Activated CD4-positive, CD25-positive, alpha-beta regulatory T cell treated with anti-CD3 and anti-CD28 coated beads, Interleukin-2, amount 50 U/mL, for 16 hours (primary cell): Measurements from ENCODE around the gene P2RY6.

Experiments
- DNase-seq: peaks from one replicate; pipeline ENCODE4 v3.0.0-alpha.2; 2020; ENCODE audit warnings: low read depth, low spot score

The P2RY6 gene

DNA sequence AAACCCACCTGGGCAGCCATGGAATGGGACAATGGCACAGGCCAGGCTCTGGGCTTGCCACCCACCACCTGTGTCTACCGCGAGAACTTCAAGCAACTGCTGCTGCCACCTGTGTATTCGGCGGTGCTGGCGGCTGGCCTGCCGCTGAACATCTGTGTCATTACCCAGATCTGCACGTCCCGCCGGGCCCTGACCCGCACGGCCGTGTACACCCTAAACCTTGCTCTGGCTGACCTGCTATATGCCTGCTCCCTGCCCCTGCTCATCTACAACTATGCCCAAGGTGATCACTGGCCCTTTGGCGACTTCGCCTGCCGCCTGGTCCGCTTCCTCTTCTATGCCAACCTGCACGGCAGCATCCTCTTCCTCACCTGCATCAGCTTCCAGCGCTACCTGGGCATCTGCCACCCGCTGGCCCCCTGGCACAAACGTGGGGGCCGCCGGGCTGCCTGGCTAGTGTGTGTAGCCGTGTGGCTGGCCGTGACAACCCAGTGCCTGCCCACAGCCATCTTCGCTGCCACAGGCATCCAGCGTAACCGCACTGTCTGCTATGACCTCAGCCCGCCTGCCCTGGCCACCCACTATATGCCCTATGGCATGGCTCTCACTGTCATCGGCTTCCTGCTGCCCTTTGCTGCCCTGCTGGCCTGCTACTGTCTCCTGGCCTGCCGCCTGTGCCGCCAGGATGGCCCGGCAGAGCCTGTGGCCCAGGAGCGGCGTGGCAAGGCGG is 24.5 kb downstream of the P2RY6 start:
- DNase-seq = no peak

DNA sequence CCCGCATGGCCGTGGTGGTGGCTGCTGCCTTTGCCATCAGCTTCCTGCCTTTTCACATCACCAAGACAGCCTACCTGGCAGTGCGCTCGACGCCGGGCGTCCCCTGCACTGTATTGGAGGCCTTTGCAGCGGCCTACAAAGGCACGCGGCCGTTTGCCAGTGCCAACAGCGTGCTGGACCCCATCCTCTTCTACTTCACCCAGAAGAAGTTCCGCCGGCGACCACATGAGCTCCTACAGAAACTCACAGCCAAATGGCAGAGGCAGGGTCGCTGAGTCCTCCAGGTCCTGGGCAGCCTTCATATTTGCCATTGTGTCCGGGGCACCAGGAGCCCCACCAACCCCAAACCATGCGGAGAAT is 25.1 kb downstream of the P2RY6 start:
- no peak for DNase-seq

DNA sequence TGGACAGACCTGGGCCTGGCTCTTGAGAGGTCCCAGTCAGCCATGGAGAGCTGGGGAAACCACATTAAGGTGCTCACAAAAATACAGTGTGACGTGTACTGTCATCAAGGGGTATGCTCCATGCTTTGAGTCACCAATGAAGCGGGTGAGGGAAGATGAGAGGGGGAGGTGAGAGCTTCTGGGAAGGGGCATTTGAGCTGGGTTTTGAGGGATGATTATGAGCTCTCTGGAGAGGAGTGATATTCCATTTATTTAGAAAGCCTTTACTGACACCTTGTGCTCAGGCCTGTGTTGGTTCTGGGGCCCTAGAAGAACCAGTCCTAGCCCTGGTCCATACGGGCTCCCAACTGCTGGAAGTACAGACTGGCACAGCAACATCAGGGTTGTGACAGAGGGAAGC is 25.6 kb downstream of the P2RY6 start:
- DNase-seq = no peak

DNA sequence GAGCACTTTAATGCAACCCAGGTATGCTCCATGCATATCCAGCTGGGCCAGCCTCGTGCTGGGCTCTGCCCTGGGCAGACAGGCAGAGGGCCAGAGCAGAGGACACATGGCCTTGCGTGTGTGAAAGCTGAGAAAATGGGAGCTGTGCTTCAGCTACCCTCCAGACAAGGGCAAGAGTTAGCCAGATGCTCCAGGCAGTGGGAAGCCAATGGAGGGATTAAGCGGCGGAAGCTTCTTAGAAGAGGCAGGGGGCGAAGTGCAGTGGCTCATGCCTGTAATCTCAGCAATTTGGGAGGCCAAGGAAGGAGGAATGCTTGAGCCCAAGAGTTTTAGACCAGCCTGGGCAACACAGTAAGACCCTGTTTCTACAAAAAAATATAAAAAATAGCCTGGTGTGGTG is 26.1 kb downstream of the P2RY6 start:
- no peak for DNase-seq

DNA sequence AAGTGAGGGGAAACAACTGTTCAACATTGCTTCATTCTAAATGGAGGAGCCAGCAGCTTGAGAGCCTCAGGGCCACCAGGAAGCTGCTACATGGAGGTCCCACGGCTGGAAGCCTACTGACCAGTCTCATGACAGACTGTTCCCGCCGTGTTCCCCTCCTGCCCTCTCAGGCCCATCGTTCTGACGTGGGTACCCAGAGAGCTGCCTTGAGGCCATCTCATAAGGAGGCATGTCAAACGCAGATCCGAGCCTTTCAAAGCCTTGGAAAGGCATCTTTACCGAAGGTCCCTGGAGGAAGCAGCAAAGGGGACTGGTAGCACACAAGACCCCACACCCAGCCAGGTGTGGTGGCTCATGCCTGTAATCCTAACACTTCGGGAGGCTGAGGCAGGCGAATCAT is 27.6 kb downstream of the P2RY6 start:
- DNase-seq = no peak

DNA sequence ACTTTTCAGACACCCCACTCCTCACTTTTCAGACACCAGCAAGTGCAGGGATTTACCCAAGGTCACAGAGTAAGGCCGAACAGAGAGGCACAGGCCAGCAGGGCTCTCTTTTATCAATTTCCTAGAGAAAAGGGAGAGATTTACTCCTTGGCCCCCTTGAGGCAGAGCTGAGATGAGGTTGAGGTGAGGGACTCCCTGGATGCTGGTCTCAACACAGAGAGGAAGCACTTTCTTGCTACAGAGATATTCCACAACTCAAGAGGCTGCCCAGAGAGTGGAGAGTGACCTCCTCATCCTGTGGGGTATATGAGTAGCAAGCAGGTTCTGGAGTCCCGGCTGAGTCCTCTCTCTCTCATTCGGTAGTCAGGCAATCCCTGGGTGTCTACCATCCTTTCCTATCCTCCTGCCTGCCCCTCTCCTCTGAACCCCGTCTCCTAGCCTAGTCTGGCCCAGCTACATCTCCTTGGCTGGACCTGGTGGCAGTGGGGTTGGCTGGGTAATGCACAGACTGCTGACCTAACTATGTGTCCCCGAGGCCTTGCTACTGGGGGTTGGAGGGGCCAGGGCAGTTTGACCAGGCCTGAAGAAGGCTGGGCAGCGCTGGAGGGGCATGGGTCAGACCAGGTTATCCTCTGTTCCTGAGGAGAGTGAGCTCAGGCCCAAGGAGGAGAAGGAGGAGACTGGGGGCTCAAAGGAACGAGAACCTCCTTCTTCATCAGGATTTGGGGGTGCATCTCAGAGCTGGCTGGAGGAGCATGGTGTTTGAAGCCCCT is 34.1 kb downstream of the P2RY6 start:
- no peak for DNase-seq

DNA sequence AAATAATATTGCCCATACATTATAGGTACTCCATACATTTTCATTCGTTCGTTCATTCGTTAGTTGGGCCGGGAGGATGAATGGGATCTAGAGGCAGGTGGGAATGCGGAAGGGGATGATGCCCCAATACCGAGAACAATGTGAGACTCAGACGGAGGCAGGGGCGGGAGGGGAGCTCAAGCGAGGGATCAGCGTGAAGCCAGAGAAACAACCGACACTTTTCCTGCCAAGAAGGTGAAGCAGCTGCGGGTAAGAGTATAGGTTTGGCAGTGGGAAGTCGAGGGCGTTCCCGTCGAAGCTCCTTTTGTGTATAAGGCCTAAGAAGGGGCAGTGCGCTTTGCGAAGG is 34.8 kb downstream of the P2RY6 start:
- no peak for DNase-seq

DNA sequence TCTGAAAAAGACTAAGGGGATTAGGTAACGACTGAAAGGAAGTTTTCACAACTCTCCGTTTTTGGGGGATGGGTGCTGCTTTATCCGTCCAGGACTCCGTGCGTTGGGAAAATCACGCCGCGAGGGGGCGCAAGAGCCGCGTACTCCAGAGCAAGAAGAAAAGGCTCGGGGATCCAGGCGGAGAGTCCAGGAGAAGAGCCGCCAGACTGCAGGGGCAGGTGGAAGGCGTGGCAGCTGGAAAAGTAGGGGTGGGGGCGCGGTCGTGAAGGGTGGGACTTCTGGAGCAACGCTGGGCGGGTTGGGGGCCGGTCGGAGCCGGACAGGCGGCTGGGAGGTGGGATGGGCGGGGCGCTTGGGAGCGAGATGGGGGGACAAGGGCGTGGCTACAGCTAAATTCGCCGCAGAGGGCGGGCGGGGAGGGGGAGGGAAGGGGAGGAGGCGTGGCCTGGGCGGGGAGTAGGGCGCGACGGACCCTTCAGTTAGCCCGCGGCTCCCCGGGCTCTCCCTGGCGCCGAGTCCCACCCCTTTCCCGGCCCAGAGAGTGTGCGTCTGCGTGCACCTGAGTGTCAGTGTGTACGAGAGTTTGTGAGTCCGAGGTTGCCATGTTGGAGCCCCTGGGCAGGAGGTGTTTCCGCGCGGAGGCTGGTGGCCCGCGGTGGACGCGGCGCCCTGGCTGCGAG is 35.3 kb downstream of the P2RY6 start:
- DNase-seq = peak; percentile 71

DNA sequence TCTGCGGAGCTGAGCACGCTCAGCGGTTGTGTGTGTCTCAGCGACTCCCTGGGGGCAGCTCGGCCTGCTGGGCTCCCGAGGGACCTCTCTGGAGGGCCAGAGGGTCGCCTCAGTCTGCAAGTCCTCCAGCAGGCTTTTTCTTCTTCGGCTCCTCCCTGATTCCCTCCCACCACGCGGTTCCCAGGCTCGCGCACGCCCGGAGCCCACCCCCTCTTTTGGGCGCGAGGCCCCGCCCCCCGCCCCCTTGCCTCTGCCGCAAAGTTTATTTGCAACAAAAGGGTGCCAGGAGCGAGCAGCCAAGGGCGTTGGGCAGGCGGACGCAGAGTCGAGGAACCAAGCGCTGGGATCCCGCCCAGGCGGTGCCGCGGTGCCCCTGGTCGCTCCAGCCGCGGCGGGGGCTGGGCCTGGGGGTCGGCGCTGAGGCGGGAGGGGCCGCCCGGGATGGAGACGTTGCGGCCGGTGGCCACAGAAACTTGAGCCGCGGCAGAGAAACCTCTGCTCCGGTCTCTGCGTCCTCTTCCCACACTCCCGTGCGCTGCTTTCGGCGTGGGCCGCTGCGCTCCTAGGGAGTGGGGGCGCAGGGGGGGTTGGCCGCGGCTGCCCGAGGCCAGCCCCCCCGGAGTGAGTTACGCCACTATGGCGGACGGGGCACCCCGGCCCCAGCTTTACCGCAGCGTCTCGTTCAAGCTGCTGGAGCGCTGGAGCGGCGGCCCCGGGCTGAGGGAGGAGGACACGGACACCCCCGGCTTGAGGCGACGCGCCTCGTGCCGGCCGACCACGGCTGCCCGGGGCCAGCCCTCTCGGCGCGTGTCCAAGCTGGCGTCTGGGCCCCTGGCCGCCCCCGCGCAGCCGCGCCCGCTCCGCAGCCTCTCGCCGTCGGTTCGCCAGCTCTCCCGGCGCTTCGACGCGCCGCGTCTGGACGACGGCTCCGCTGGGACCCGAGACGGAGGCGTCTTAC is 36.1 kb downstream of the P2RY6 start, which contains the start of gene ARHGEF17:
Gene ARHGEF17, plus strand, starts transcription at position 274 of the 958 bp plus-strand sequence. Its CDS starts 363 bp downstream, at position 637.
- no peak for DNase-seq

DNA sequence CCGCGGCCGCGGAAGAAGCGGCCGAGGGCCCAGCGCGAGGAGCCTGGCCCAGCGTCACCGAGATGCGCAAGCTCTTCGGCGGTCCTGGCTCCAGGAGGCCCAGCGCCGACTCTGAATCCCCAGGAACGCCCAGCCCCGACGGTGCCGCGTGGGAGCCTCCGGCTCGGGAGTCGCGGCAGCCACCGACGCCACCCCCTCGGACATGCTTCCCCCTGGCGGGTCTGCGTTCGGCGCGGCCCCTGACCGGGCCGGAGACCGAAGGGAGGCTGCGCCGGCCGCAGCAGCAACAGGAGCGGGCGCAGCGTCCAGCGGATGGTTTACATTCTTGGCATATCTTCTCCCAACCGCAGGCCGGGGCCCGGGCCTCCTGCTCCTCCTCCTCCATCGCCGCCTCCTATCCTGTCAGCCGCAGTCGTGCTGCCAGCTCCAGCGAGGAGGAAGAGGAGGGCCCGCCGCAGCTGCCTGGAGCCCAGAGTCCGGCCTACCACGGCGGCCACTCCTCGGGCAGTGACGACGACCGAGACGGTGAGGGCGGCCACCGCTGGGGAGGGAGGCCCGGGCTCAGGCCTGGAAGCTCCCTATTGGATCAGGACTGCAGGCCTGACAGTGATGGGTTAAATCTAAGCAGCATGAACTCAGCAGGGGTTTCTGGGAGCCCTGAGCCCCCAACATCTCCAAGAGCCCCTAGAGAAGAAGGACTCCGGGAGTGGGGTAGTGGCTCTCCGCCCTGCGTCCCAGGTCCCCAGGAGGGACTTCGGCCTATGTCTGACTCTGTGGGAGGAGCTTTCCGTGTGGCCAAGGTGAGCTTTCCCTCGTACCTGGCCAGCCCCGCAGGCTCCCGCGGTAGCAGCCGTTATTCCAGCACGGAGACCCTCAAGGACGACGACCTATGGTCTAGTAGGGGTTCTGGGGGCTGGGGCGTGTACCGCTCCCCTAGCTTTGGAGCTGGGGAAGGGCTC is 37.1 kb downstream of the P2RY6 start:
- no peak for DNase-seq

DNA sequence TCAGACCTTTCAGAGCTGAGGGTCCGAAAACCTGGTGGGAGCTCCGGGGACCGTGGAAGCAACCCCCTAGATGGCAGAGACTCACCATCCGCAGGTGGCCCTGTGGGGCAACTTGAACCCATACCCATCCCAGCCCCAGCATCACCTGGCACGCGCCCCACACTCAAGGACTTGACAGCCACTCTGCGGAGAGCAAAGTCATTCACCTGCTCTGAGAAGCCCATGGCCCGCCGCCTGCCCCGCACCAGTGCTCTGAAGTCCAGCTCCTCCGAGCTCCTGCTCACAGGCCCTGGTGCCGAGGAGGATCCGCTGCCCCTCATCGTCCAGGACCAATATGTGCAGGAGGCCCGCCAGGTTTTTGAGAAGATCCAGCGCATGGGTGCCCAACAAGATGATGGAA is 37.9 kb downstream of the P2RY6 start:
- DNase-seq = no peak

DNA sequence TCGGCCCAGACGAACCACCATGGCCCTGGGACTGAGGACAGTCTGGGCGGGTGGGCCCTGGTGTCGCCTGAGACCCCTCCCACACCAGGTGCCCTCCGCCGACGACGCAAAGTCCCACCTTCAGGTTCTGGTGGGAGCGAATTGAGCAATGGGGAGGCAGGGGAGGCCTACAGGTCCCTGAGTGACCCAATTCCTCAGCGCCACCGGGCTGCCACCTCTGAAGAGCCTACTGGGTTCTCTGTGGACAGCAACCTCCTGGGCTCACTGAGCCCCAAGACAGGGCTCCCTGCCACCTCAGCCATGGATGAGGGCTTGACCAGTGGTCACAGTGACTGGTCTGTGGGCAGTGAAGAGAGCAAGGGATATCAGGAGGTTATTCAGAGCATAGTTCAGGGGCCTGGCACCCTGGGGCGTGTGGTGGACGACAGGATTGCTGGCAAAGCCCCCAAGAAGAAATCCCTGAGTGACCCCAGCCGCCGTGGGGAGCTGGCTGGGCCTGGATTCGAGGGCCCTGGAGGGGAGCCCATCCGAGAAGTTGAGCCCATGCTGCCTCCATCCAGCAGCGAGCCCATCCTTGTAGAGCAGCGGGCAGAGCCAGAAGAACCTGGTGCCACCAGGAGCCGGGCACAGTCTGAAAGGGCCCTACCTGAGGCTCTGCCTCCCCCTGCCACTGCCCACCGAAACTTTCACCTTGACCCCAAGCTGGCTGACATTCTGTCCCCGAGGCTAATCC is 38.7 kb downstream of the P2RY6 start:
- no peak for DNase-seq

DNA sequence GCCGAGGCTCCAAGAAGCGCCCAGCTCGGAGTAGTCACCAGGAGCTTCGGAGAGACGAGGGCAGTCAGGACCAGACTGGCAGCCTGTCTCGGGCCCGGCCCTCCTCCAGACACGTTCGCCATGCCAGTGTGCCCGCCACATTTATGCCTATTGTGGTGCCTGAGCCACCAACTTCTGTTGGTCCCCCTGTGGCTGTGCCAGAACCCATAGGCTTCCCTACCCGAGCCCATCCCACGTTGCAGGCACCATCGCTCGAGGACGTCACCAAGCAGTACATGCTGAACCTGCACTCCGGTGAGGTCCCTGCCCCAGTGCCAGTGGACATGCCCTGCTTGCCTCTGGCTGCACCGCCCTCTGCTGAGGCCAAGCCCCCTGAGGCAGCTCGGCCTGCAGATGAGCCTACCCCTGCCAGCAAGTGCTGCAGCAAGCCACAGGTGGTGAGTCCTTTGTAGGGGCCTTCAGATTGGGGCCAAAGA is 39.3 kb downstream of the P2RY6 start:
- no peak for DNase-seq

DNA sequence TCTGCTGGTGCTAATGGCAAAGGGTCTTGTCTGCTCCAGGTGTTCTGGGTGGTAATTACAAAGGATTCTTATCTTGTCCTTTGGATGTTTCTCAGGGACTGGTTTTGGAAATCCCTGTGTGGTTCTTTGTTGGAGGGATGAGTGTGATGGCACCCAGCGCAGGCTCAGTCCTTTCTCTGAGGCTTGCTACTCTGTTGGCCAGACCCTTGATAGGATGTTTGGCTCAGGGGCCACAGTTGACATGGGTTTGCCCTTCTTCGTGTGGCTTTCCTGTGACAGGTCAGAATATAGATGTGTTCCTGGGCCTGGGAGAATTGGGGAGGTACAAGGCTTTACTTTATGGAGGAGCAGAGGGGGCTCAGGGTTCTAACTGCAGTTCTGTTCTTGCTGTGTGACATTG is 39.9 kb downstream of the P2RY6 start:
- DNase-seq = no peak

DNA sequence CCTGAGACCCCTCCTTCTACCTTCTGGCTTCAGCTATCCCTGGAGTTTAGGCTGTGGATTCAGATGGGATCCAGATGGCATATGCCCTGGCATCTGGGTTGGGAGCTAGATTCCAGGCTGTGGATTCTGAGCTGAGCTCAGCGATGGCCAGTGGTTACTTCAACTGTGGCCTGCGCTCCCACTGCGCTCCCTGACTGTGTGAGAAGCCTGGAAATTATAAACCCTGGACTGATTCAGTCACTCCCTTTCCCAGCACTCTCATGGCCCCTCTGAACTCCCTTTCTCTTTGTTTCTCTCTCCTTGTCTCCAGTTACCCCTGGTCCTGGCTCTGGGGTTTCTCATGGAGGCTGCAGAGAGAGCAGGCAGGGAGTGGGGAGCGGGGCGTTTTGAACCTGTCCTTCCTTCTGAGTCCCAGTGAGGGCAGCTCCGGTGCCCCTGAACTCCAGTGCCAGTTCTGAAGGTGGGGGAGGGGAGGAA is 40.8 kb downstream of the P2RY6 start:
- DNase-seq = no peak

DNA sequence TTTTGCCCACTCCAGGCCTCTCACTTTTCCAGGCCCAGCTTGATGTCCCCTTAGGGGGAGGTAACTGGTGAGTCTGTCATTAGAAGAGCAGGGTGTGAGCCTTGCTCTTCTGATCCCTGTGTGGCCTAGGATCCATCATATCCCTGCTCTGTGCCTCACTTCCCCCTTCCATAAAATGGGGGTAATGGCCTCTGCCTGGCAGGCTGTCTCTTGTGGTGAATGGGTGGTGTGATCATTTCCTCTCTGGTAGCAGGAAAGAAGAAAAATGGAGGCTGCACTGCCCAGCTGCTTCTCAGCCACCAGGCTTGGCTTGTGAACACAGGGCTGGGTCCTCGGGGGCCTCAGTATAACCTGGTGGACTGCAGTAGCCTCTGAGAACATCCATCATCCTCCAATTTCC is 41.5 kb downstream of the P2RY6 start:
- no peak for DNase-seq

DNA sequence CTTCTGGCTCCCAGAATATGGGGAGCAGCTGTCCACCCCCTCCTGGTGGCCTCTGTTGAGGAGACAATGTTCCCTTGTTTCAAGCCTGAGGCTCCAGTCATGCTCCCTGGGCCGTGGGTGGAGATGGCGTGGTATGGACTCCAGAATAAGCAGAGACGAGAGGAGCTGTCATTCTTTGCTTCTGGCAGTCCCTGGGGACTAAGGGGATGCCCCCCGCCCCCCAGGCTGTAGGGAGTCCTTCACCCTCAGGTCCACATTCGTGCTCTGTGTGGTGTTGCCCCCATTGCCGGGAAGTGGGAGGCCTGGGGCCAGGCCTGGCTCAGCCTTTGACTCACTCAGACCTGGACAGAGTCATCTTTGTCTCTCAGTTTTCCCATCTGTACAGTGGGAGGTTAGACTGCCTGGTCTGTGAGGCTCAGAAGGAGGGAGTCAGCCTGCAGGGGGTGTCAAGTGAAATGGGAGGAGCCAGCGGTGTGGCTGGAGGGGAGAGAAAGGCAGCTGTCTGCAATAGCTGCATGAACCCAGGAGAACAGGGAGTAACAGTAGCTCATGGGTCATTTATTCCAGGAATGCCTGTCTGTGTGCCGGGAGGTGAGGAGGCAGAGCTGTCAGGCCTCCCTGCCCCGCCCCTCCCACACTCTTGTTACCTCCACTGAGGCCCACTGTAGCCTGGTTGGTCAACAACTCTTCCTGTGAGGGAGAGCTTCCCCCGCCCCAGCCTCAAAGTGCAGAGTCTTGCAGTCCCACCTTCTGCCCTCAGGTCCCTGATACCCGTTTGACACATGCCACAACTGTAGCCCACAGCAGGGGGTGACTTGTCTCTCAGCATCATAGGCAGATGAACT is 42.2 kb downstream of the P2RY6 start:
- DNase-seq = no peak

DNA sequence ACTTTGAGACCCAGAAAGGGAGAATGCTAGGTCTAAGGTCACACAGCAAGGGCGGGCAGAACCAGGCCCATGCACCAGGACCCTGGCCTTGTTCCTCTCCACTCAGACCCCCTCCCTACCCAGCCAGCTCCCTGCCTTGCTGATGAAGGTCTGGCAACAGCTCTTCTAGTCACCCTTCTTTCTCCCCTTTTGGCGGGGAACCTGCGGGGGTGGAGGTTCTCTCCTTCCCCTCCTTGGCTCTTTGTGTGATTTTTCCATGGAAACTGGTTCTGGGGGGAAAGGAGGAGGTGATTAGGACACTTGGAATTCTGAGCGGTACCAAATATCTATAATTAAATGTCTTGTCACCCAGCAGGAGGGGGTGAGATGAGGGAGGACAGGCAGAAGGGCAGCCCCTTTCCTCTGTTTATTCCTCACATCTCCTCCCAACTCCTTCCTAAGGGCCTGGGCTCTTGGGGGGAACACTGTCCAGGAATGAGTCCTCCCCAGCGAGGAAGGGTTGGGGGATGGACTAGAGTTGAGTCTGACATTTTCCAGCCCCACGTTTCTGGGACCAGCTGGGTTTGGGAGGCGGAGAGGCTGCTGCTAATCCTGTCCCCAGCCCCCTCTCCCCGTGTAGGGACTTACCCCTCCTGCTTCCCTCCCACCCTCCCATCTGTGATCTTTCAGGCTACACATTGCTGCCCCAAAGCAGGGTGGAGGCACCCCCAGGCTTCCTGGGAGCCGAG is 43.3 kb downstream of the P2RY6 start:
- DNase-seq = no peak
